Endothelial cell of umbilical vein (primary cell): Measurements from ENCODE around the gene HSF2. TPM values are rescaled to one million over a fixed set of nuclear protein-coding genes. Genes with fewer than 3 reads are reported as not detected.

Experiments used
- BruUV-seq: library from RNA; stranded (reverse); fragments of 400-500 nt; replicated peaks from 2 replicates; lab custom pipeline; 2021; lab: Mats Ljungman, UMichigan
- CTCF ChIA-PET: fragments of 300-600, 350-600 bp; sonication (Branson Sonifier 250); formaldehyde crosslinking; loops from one replicate; lab custom pipeline; 2021; ENCODE audit warnings: antibody characterized with exemption, inconsistent platforms; lab: Charles Lee
- POLR2A ChIA-PET: fragments of 300-600, 350-600 bp; sonication (Branson Sonifier 250); formaldehyde crosslinking; loops from one replicate; lab custom pipeline; 2021; ENCODE audit warnings: antibody characterized with exemption, inconsistent platforms; lab: Charles Lee
- DNase-seq: peaks from one replicate; pipeline ENCODE4 v3.0.0-alpha.2; 2011; ENCODE audit warnings: low read depth, low spot score
- FAIRE-seq: peaks from 2 replicates; lab custom pipeline; 2011; peaks lifted over from hg19 to GRCh38; lab: Jason Lieb, UNC
- H2AFZ ChIP-seq: 2 replicates; pipeline ENCODE4 v1.6.0; 2012; ENCODE audit warnings: low read depth, low read length, control low read depth, inconsistent platforms
- H3K27ac ChIP-seq: 2 replicates; pipeline ENCODE4 v1.5.1; 2011; ENCODE audit warnings: low read depth, mild to moderate bottlenecking, control low read depth, low read length, moderate library complexity; ENCODE audit not compliant: insufficient read depth
- H3K27me3 ChIP-seq, 2 experiments: 2 replicates each; pipeline versions ENCODE4 v1.6.0 to v1.6.1; 2011; ENCODE audit warnings: low read length in 2 of 2, mixed read lengths in 1 of 2; ENCODE audit not compliant: control insufficient read depth in 2 of 2, insufficient read depth in 2 of 2
- H3K36me3 ChIP-seq, 2 experiments: 2 replicates in 1 of 2; 3 replicates in 1 of 2; pipeline ENCODE4 v1.5.1; 2011; ENCODE audit warnings: low read length in 2 of 2, mild to moderate bottlenecking in 1 of 2, moderate library complexity in 1 of 2; ENCODE audit not compliant: control insufficient read depth in 2 of 2, insufficient read depth in 2 of 2; ENCODE audit errors: extremely low read depth in 1 of 2
- H3K4me1 ChIP-seq: 3 replicates; pipeline ENCODE4 v1.5.1; 2011; ENCODE audit warnings: mild to moderate bottlenecking, low read length; ENCODE audit not compliant: control insufficient read depth, insufficient read depth; ENCODE audit errors: extremely low read depth
- H3K4me2 ChIP-seq: 2 replicates; pipeline ENCODE4 v1.6.1; 2011; ENCODE audit warnings: low read length, control low read depth, mixed read lengths; ENCODE audit not compliant: insufficient read depth
- H3K4me3 ChIP-seq, 3 experiments: fragments of 200-600 bp in 1 of 3; sonication (generic), shearing (Covaris generic) in 1 of 3; replicated peaks in 1 of 3; 2 replicates each; pipeline ENCODE4 v1.5.1; 2011 to 2016; ENCODE audit warnings: control low read depth in 3 of 3, low read length in 3 of 3, mild to moderate bottlenecking in 2 of 3, inconsistent platforms in 1 of 3, low read depth in 1 of 3, moderate library complexity in 1 of 3; ENCODE audit not compliant: insufficient read depth in 1 of 3
- H3K79me2 ChIP-seq: 2 replicates; pipeline ENCODE4 v1.6.0; 2012; ENCODE audit warnings: low read length, inconsistent platforms; ENCODE audit not compliant: control insufficient read depth, insufficient read depth
- H3K9ac ChIP-seq: replicated peaks from 2 replicates; pipeline ENCODE3; 2011; ENCODE audit warnings: low read length, control low read depth; ENCODE audit not compliant: insufficient read depth; ENCODE audit errors: extremely low read depth
- H3K9me1 ChIP-seq: replicated peaks from 3 replicates; pipeline ENCODE4 v1.6.0; 2011; ENCODE audit warnings: mild to moderate bottlenecking, low read length; ENCODE audit not compliant: control insufficient read depth, insufficient read depth; ENCODE audit errors: extremely low read depth
- H3K9me3 ChIP-seq: replicated peaks from 2 replicates; pipeline ENCODE4 v1.5.1; 2012; ENCODE audit warnings: low read length, inconsistent platforms; ENCODE audit not compliant: control insufficient read depth, insufficient read depth
- H4K20me1 ChIP-seq: replicated peaks from 2 replicates; pipeline ENCODE3; 2011; ENCODE audit warnings: mild to moderate bottlenecking, low read length; ENCODE audit not compliant: control insufficient read depth, insufficient read depth; ENCODE audit errors: extremely low read depth
- CTCF ChIP-seq, 2 donors: IDR thresholded peaks; 1 replicate in 1 of 2; 2 replicates in 1 of 2; pipeline ENCODE4 v1.5.1; 2011; ENCODE audit warnings: low read length in 2 of 2, mild to moderate bottlenecking in 2 of 2, moderate library complexity in 2 of 2, control low read depth in 1 of 2, inconsistent platforms in 1 of 2, low read depth in 1 of 2; ENCODE audit not compliant: insufficient read depth in 1 of 2; ENCODE audit errors: extremely low read depth in 1 of 2
- EZH2 ChIP-seq: IDR thresholded peaks from 2 replicates; pipeline ENCODE4 v1.6.1; 2012; ENCODE audit warnings: borderline replicate concordance, low read depth, mild to moderate bottlenecking, moderate library complexity, low read length, inconsistent platforms; ENCODE audit not compliant: severe bottlenecking
- FOS ChIP-seq: IDR thresholded peaks from 2 replicates; pipeline ENCODE4 v1.6.1; 2011; ENCODE audit warnings: mild to moderate bottlenecking, low read length, moderate library complexity, borderline replicate concordance; ENCODE audit not compliant: insufficient read depth
- GATA2 ChIP-seq: IDR thresholded peaks from 2 replicates; pipeline ENCODE4 v1.7.0; 2011; ENCODE audit warnings: low read depth, mild to moderate bottlenecking, moderate library complexity, mixed read lengths, low read length; ENCODE audit not compliant: insufficient read length, insufficient read depth
- JUN ChIP-seq: IDR thresholded peaks from 2 replicates; pipeline ENCODE4 v1.6.1; 2011; ENCODE audit warnings: borderline replicate concordance, low read depth; ENCODE audit not compliant: insufficient read length, insufficient read depth
- MAX ChIP-seq: IDR thresholded peaks from 2 replicates; pipeline ENCODE4 v1.6.1; 2011; ENCODE audit not compliant: insufficient read depth, insufficient read length
- MYC ChIP-seq: IDR thresholded peaks from one replicate; pipeline ENCODE4 v1.6.1; 2011; ENCODE audit warnings: mild to moderate bottlenecking, low read depth, low read length
- dilution Hi-C: fragments of 300-500 bp; cut with MboI; formaldehyde crosslinking; loops from one replicate; pipeline ENCODE4 v1.15.0; 2019; ENCODE audit warnings: low sequenced_read_pairs; ENCODE audit not compliant: extremely low pct_ligation_motif_present
- intact Hi-C: fragments of 100-400 bp; cut with micrococcal nuclease; formaldehyde crosslinking; loops from one replicate; pipeline ENCODE4 v1.10.0; 2022
- polyA plus RNA-seq, 4 experiments: library from polyadenylated mRNA; depleted of rRNA in 3 of 4; stranded (reverse) in 3 of 4; unstranded in 1 of 4; fragments of >200 nt; gene quantifications; 2 replicates each; pipeline versions ENCODE4 v1.2.1 to v1.2.3, GENCODE V29; 2011 to 2012; ENCODE audit warnings: missing spikeins in 1 of 4
- total RNA-seq: library from RNA; stranded (reverse); gene quantifications from 2 replicates; pipeline ENCODE4 v1.2.3, GENCODE V29; 2021

HSF2 gene
- total and polyA plus RNA-seq, 2 donors (not counting 3 experiments of a cell fraction or from before 2014, with no cell fraction given) = 8.0 to 13.3 TPM

- dilution Hi-C loops = no loop called here
- Histone ChIP-seq H3K27me3 (no peaks in the 10 kb centered on the region), H4K20me1 (no peaks in the 10 kb centered on the region), H3K4me1 (peaks cover 6% of the 10 kb centered on the region), H3K9me1 (no peaks in the 10 kb centered on the region), H3K79me2 (peaks cover 78% of the 10 kb centered on the region), H3K9ac (no peak overlapping the region), H2AFZ (no peak overlapping the region), H3K27ac (no peak overlapping the region), H3K4me3 (no peak overlapping the region), H3K4me2 (no peak overlapping the region), H3K9me3 (no peaks in the 10 kb centered on the region), H3K36me3 (no peaks in the 10 kb centered on the region)
- POLR2A ChIA-PET = no interaction called here
- BruUV-seq = no TSS peak
- CTCF ChIA-PET = no interaction called here
- FAIRE-seq (no peak), DNase-seq (no peak)
- intact Hi-C loops = no loop called here
- TF ChIP-seq JUN = no peak
- TF ChIP-seq EZH2 = no peak
- no peak for TF ChIP-seq GATA2
- TF ChIP-seq FOS = no peak
Measured at GRCh38 chr6:122404444-122404843, 5.0 kb downstream of the HSF2 start.

GRCh38 chr6:122405417-122405816 lies 6.0 kb downstream of the HSF2 start:
- ChIA-PET CTCF (interaction anchor here (1.6 kb wide), 1 partner anchor 21 kb away, joined by 3 read pairs; no protein-coding TSS in a partner anchor), POLR2A (no interaction called here)
- no peak for TF ChIP-seq MYC
- no peak for TF ChIP-seq JUN
- no peak for TF ChIP-seq EZH2
- no peak for TF ChIP-seq MAX
- TF ChIP-seq CTCF (IDR thresholded peaks at IDR 0.05; ENCODE audit: extremely low read depth in 1 of 2, insufficient read depth in 1 of 2, low read depth in 1 of 2, low read length in 2 of 2) = no peak
- no peak for TF ChIP-seq FOS
- dilution Hi-C loops (no loop called here), intact Hi-C loops (no loop called here)
- Histone ChIP-seq H4K20me1 (no peaks in the 10 kb centered on the region), H2AFZ (no peak overlapping the region), H3K9ac (no peak overlapping the region), H3K4me3 (no peak overlapping the region), H3K27ac (no peak overlapping the region), H3K79me2 (peaks cover 79% of the 10 kb centered on the region), H3K4me1 (peaks cover 5% of the 10 kb centered on the region), H3K4me2 (no peak overlapping the region), H3K27me3 (no peaks in the 10 kb centered on the region), H3K9me1 (no peaks in the 10 kb centered on the region), H3K9me3 (no peaks in the 10 kb centered on the region), H3K36me3 (no peaks in the 10 kb centered on the region)
- BruUV-seq = no TSS peak
- DNase-seq = no peak
- no peak for FAIRE-seq
